Transverse colon (tissue), 4 donors: ENCODE measurements around the gene TMEM269.
A peak's percentile ranks its signal among the peaks of the same experiment; 100 is the strongest.

Source experiments
- CTCF ChIP-seq, 5 experiments: fragments of 200-600 bp in 3 of 5; fragments of 450-650 bp in 2 of 5; sonication (generic) in 3 of 5; IDR thresholded peaks; 1 replicate in 2 of 5; 2 replicates in 3 of 5; pipeline ENCODE4 v1.5.1; 2016 to 2017; ENCODE audit warnings: antibody characterized with exemption in 5 of 5, inconsistent platforms in 3 of 5, mild to moderate bottlenecking in 2 of 5, moderate library complexity in 1 of 5
- POLR2A ChIP-seq: fragments of 450-650 bp; IDR thresholded peaks from one replicate; pipeline ENCODE4 v1.6.1; 2016; ENCODE audit warnings: antibody characterized with exemption, mild to moderate bottlenecking, moderate library complexity
- POLR2AphosphoS5 ChIP-seq, 3 donors: sonication (generic); formaldehyde crosslinking; IDR thresholded peaks; one replicate each; pipeline ENCODE4 v1.6.1; 2016; ENCODE audit warnings: antibody characterized with exemption in 3 of 3

- TF ChIP-seq CTCF (IDR thresholded peaks at IDR 0.05) (no peak), POLR2AphosphoS5 (IDR thresholded peaks at IDR 0.05) (peak; percentile 97 to 99 (median 98)), POLR2A (peak; percentile 98)
Observed at GRCh38 chr1:42766741-42767509, 17.9 kb upstream of the TMEM269 start, which contains the start of the genes C1orf50 and P3H1.
